Ovary (tissue), 9 donors: ENCODE measurements around the gene EXOSC9. TPM values are rescaled to one million over a fixed set of nuclear protein-coding genes. Genes with fewer than 3 reads are reported as not detected.

ENCODE experiments used
- DNase-seq, 5 donors: peaks; one replicate each; pipeline ENCODE4 v3.0.0-alpha.2; 2019 to 2020
- H3K27ac ChIP-seq, 2 donors: fragments of 200-600 bp; one replicate each; pipeline versions ENCODE4 v1.5.1 to v1.8.0; 2019 to 2022
- H3K27me3 ChIP-seq: fragments of 200-600 bp; one replicate; pipeline ENCODE4 v1.8.0; 2022
- H3K36me3 ChIP-seq: fragments of 200-600 bp; sonication (generic); one replicate; pipeline ENCODE4 v1.5.1; 2019
- H3K4me1 ChIP-seq: one replicate; pipeline ENCODE4 v1.8.1; 2013; ENCODE audit warnings: mild to moderate bottlenecking, moderate library complexity; ENCODE audit not compliant: insufficient read depth
- H3K4me3 ChIP-seq: fragments of 200-600 bp; sonication (generic); one replicate; pipeline ENCODE4 v1.5.1; 2017
- H3K9me3 ChIP-seq, 2 donors: fragments of 200-600 bp in 1 of 2; sonication (generic) in 1 of 2; one replicate each; pipeline versions ENCODE4 v1.5.1 to v1.8.1; 2013 to 2019; ENCODE audit warnings: mild to moderate bottlenecking in 1 of 2, moderate library complexity in 1 of 2
- CTCF ChIP-seq, 3 donors: fragments of 450-650 bp in 2 of 3; fragments of 200-600 bp in 1 of 3; IDR thresholded peaks; one replicate each; pipeline versions ENCODE4 v1.5.1 to v1.8.0; 2016 to 2022; ENCODE audit warnings: antibody characterized with exemption in 3 of 3, mild to moderate bottlenecking in 1 of 3
- EP300 ChIP-seq: sonication (generic); formaldehyde crosslinking; IDR thresholded peaks from one replicate; pipeline ENCODE4 v1.6.1; 2017; ENCODE audit warnings: antibody characterized with exemption
- POLR2A ChIP-seq: fragments of 450-650 bp; IDR thresholded peaks from one replicate; pipeline ENCODE4 v1.6.1; 2017; ENCODE audit warnings: antibody characterized with exemption, mild to moderate bottlenecking, moderate library complexity
- WGBS, 3 donors: extraction: QIAGEN DNeasy Blood & Tissue Kit in 1 of 3; methylation state at CpG; one replicate each; pipeline versions ENCODE4 v1.1.5 to v1.1.7; 2013 to 2017; 5-methylcytosine and 5-hydroxymethylcytosine counted together
- intact Hi-C, 4 donors: fragments of 100-400 bp; cut with DNase I; formaldehyde crosslinking; loops; one replicate each; pipeline versions ENCODE4 v1.11.0 to v1.15.1; 2022 to 2023
- polyA plus RNA-seq, 2 donors: library from polyadenylated mRNA; stranded (reverse); fragments of 200-250 nt in 1 of 2; fragments of 350-450 nt in 1 of 2; fragmentation: Illumina TruSeq in 1 of 2; extraction: RNeasy Lipid Tissue Mini Kit (QIAGEN cat#74804) in 1 of 2; gene quantifications; one replicate each; pipeline ENCODE4 v1.2.3, GENCODE V29; 2013 to 2014
- total RNA-seq, 7 donors: library from RNA; depleted of rRNA in 2 of 7; stranded (reverse); fragments of >200 nt in 2 of 7; fragmentation: NEBNext Ultra II Directional in 3 of 7; extraction: Animal tissue kit (Norgen Biotek cat#: 25700) in 3 of 7; gene quantifications; one replicate each; pipeline versions ENCODE4 v1.1.0 to v1.2.4, GENCODE V29; 2016 to 2023
- donor health status: DM: no; HTN: no; CAD: no; lungs with moderate emphysema.
- donor health status: DM: no; HTN: no; CAD: no.
- donor health status: Bipolar disorder and iron deficiency.
- donor health status: DM: yes; HTN: yes; CAD: no.
- donor health status: DM: no; HTN: no; CAD: no.
- donor health status: DM: yes; HTN: yes; CAD: no.

Gene EXOSC9
- total and polyA plus RNA-seq, 9 donors: 13.2 to 21.8 (median 17.9) TPM

- no peaks in the 10 kb centered on the region for H3K36me3 ChIP-seq
- 2 to 3% (median 2%) methylated on average over 29 to 30 of the region's 30 CpGs for WGBS, 3 donors
- no peaks in the 10 kb centered on the region for H3K27me3 ChIP-seq
- peak overlapping the region; percentile 43 for H3K4me3 ChIP-seq
- H3K4me1 ChIP-seq: no peaks in the 10 kb centered on the region
- intact Hi-C loops: no loop called here
- H3K9me3 ChIP-seq: no peaks in the 10 kb centered on the region
- peak in 4 of 5 donors; percentile 15 to 49 (median 44) for DNase-seq
- no peak for TF ChIP-seq POLR2A
- TF ChIP-seq EP300: no peak
- H3K27ac ChIP-seq: no peak overlapping the region
Observed at GRCh38 chr4:121822796-121823504, 21.8 kb downstream of the EXOSC9 start.

GRCh38 chr4:121823505-121824170 is 22.5 kb downstream of the EXOSC9 start, which contains the start of gene CCNA2:
TSS of gene CCNA2 (minus strand) at chr4:121823883. CDS start at chr4:121823628, 255 bp downstream.
- peak; percentile 93 to 97 (median 96) for DNase-seq
- intact Hi-C loops: no loop called here
- 0% methylated on average over 43 to 63 of the region's 63 CpGs for WGBS, 3 donors
- H3K9me3 ChIP-seq: no peaks in the 10 kb centered on the region
- H3K36me3 ChIP-seq: no peaks in the 10 kb centered on the region
- H3K27ac ChIP-seq: peak within 1 kb of the TSS in 1 of 2 donors; percentile 63
- H3K4me3 ChIP-seq: peak within 1 kb of the TSS; percentile 43
- H3K27me3 ChIP-seq: no peaks in the 10 kb centered on the region
- no peaks in the 10 kb centered on the region for H3K4me1 ChIP-seq
- TF ChIP-seq POLR2A: no peak
- TF ChIP-seq CTCF (IDR thresholded peaks at IDR 0.05): no peak
- no peak for TF ChIP-seq EP300

- 2 to 3% (median 3%) methylated on average over 8 of the region's 8 CpGs for WGBS, 3 donors
- no peak for TF ChIP-seq CTCF (IDR thresholded peaks at IDR 0.05)
- TF ChIP-seq EP300: peak; percentile 36
- Histone ChIP-seq H3K27ac (peak overlapping the region in 1 of 2 donors; percentile 63), H3K27me3 (no peaks in the 10 kb centered on the region), H3K9me3 (no peaks in the 10 kb centered on the region), H3K4me1 (no peaks in the 10 kb centered on the region), H3K4me3 (peak overlapping the region; percentile 43), H3K36me3 (no peaks in the 10 kb centered on the region)
- intact Hi-C loops: no loop called here
- no peak for DNase-seq
Observed at GRCh38 chr4:121824171-121824527, 23.0 kb downstream of the EXOSC9 start.

GRCh38 chr4:121824950-121825349 is 23.8 kb downstream of the EXOSC9 start:
- Histone ChIP-seq H3K36me3 (no peaks in the 10 kb centered on the region), H3K9me3 (no peaks in the 10 kb centered on the region), H3K4me3 (no peak overlapping the region), H3K4me1 (no peaks in the 10 kb centered on the region), H3K27ac (no peak overlapping the region), H3K27me3 (no peaks in the 10 kb centered on the region)
- DNase-seq: no peak
- TF ChIP-seq EP300: no peak
- TF ChIP-seq CTCF (IDR thresholded peaks at IDR 0.05): no peak
- TF ChIP-seq POLR2A: no peak
- intact Hi-C loops: no loop called here
- 24 to 46% (median 35%) methylated on average over 2 of the region's 2 CpGs for WGBS, 3 donors

- Histone ChIP-seq H3K36me3 (no peaks in the 10 kb centered on the region), H3K27me3 (no peaks in the 10 kb centered on the region), H3K4me1 (no peaks in the 10 kb centered on the region), H3K4me3 (no peak overlapping the region), H3K9me3 (no peaks in the 10 kb centered on the region), H3K27ac (no peak overlapping the region)
- intact Hi-C loops: no loop called here
- WGBS, 3 donors: 93 to 96% (median 94%) methylated on average over 1 of the region's 1 CpG
- DNase-seq: no peak
- TF ChIP-seq EP300 (no peak), CTCF (IDR thresholded peaks at IDR 0.05) (no peak), POLR2A (no peak)
Observed at GRCh38 chr4:121827853-121828252, 26.7 kb downstream of the EXOSC9 start.
